Limb (tissue), 2 donors: Measurements from ENCODE around the gene ADAMTS9.
A peak's percentile ranks its signal among the peaks of the same experiment; 100 is the strongest.

ENCODE experiments used
- DNase-seq, 2 donors: peaks; one replicate each; pipeline ENCODE4 v3.0.0-alpha.2; 2016; ENCODE audit errors: extremely low spot score in 2 of 2

Gene ADAMTS9

DNA sequence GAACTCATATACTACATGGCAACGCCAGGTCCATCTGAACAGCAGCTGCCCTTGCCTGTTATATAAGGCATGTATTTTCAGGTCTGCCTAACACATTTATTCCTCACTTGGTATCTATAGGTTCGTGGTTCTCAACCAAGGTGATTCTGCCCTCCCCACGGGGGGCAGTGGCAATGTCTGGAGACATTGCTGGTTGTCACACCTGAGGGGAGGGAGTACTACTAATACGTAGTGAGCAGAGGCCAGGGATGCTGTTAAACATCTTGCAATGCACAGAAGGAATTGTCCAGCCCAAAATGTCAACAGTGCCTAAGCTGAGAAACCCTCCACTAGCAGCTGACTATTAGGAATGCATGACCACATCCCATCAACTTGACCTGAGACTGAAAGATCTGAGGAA lies 32.6 kb downstream of the ADAMTS9 start:
- DNase-seq: no peak

DNA sequence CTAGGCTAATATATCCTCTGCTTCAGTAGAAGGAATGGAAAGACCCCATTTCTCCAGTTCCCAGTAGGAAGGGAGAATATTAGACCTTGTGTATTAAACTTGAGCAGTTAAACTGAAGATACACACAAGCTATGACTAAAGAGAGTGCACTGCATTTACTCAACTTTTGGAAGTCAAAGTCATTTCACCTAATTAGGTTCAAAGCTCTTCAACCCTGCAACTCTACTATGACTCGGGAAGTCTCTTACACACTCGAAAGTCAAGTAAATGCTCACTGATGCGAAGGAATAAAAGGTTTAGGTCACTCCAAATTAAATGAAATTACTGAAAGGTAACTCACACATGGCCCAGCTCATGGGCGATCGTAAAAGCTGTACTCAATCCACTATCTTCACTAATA lies 33.8 kb downstream of the ADAMTS9 start:
- DNase-seq: no peak

DNA sequence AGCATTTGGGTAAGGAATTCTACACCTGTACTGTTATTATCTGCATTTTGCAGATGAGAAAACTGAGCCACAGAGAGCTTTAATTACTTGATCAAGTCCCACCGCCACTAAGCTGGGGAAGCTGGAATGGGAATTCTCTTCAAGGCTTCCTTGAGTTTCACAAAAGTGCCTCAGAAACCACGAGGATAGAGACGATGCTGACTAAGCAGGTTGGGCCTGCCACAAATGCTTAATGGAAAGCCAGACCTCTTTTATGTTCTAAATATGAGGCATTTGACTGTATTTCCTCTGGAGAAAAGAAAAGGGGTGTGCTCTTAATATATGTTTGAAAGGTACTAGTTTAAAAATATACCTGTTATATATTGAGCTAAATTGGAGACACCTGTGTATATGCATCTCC lies 34.7 kb downstream of the ADAMTS9 start:
- DNase-seq: no peak

DNA sequence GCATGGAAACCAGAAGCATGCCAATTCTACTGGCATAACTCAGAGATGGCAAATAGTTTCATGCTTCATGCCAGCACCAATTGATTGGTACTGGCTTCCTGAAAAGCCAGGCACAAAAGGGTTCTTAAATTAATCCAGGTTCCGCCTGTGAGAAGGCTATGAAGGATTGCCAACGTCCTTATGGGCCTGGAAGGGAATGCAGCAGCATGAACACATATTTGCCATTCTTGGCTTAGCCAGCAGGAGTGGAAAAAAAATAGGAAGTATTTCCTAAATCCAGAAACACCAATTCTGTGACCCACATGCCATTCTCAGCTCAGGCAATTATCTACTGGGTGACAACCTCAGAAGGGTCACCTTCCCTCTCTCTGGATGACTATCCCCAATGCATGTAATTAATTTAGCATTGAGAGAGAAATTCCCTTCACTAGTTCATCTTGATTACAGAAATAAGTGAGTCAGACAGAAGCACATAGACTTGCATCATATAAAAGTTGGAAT lies 36.0 kb downstream of the ADAMTS9 start:
- DNase-seq: peak in 1 of 2 donors; percentile 75

- peak in 1 of 2 donors; percentile 60 for DNase-seq
Observed at GRCh38 chr3:64651303-64651702, 36.5 kb downstream of the ADAMTS9 start.

DNA sequence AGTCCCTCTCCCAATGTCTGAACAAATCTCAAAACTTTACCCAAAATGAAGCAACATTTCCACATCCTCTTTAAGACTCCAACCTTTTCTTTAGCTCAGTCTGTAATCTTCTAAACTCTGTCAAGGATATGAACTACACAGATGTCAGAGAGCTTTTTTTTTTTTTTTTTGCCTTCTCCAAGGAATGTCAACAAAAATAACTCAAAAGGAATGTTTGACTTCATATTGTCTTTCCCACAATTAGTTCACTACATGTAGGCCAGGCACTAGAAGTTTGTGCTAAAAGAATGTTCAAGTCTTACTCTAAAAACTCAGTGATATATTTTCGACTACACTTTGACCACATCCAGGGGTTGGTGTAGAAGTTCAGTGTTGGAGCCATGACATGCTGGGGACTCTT lies 37.1 kb downstream of the ADAMTS9 start:
- no peak for DNase-seq

- DNase-seq: no peak
Observed at GRCh38 chr3:64650096-64650622, 37.6 kb downstream of the ADAMTS9 start.

GRCh38 chr3:64648927-64649906 lies 38.6 kb downstream of the ADAMTS9 start:
- DNase-seq: no peak

- no peak for DNase-seq
Observed at GRCh38 chr3:64647825-64648224, 40.0 kb downstream of the ADAMTS9 start.

GRCh38 chr3:64645243-64645642 lies 42.6 kb downstream of the ADAMTS9 start:
- no peak for DNase-seq

DNA sequence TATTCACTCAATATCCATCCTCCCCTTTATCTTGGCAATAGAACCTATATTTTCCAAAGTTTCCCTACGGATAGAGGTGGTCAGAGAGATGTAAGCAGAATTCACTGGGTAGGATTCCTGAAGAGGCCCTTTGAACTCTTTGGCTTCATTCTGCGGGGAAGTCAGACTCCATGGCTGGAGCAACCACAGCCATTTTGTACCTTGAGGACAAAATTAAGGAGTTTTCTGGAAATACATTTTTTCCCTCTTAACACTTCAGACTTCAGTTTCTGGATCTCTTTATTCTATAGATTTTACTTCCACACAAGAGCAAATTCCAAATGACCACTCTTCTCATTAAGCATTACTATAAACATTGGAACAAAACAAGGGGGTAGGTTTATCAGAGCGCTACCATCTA lies 43.3 kb downstream of the ADAMTS9 start:
- no peak for DNase-seq

- peak in 1 of 2 donors; percentile 34 for DNase-seq
Observed at GRCh38 chr3:64642327-64643151, 45.3 kb downstream of the ADAMTS9 start.

DNA sequence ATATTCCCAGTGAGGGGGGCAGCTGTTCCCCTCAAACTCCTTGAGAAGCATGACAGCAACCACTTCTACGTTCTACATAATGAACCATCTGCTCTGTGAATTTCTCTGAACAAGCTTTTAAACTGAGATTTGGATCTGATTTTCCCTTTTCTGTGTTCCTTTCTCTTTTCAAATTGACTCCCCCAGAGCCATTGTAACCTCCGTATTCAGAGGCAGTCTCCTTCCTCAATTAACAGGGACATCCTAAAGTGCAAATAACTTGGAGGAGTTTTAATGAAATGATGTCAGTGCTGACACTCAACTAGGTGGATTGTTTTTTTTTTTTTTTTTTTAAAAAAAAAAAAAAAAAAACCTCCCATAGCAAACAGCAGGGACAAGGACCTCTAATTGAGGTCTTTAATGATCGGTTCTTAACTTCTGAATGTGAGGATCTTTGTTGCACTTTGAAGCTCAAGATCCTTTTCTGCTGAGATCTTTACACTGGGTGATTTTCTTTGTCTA lies 48.8 kb downstream of the ADAMTS9 start:
- no peak for DNase-seq

- no peak for DNase-seq
Observed at GRCh38 chr3:64638511-64638910, 49.3 kb downstream of the ADAMTS9 start.

DNA sequence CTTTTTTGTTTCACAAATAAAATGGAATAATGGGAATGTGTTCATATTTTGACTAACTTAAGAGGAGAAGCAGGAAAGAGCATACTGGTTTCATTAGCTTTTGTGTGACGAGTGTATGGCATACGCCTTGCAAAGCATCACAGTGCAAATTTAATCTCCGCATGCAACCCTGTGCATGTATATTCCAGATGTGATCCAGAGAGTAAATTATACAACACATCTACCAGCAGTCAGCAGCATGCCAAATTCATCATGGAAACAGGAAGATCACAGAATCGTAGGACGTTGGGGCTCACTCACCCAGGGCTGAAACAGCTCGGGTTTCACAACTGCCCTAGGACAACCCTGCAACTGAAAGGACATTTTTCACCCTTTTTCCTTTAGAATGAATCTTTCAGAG lies 53.4 kb downstream of the ADAMTS9 start:
- DNase-seq: peak; percentile 42

DNA sequence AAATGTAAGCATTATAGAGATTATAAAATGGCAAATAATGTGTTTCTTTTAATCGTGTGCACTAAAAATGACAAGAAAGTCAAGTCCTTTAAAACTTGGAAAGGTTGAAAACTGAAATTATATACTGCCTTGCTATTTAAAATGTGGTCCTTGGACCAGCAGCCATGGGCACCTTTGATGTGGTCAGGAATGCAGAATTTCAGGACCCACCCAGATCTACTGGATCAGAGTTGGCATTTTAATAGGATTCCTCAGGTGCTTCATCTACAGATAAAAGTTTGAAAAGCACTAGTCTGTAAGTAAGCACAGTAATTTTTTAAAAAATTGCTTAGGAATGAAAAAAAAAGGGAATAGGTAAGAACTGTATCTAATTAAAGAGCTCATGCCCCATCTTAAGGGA lies 55.8 kb downstream of the ADAMTS9 start:
- no peak for DNase-seq

DNA sequence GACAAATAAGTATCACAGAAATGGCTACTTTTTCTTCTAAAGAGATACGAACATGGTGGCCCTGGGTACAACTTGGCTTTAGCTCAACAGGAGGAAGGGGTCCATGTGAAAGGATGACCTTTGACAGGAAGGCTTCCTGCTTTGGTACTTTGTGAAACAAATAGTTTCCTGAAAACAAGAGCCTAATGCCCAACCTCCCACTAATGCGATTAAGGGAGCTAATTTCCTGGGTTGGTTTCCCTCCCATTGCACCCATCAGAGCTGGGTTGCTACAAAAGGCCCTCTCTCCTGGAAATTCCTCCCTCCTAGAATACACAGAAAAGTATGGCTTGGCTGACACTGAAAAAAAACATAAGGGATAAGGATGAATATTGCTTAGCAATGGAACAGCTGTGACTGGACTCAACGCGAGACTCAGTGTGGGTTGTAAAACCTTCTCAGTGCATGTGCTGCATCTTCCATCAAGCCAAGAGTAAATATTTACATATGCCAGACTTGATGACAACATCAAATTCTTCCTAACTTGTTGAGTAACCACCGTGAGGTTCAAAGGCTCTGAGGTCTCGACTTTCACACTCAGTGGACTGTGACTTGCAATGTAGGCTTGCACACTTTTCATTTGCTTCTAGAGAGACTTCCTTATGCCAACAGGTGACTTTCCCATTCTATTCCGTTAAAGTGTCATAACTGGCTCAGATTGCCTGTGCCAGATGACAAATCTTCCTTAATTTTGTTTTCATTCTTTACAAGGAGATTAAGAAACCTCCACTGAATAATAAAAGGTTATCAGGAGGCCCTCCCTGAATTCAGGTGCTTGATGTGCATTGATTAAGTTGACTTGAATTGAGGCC lies 60.1 kb downstream of the ADAMTS9 start:
- DNase-seq: no peak

DNA sequence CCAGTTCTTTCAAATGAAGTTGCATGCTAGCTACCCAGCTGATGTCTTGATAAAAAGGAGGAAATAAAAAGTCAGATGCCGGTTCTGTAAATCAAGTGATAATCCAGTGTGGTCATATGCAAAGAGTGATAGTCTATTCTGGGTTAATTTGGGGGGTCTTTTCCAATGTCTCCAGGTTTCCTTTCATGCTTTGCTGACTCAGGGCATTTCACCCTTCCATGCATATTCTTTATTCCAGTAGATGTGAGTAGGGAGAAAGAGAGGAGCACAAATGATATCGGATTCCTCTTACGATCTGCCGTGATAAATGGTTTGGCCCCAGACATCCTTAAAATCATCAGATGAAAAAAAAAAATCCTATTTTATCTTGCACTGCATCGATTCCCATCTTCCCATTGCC lies 60.8 kb downstream of the ADAMTS9 start:
- DNase-seq: no peak

GRCh38 chr3:64625381-64625780 lies 62.4 kb downstream of the ADAMTS9 start:
- no peak for DNase-seq

DNA sequence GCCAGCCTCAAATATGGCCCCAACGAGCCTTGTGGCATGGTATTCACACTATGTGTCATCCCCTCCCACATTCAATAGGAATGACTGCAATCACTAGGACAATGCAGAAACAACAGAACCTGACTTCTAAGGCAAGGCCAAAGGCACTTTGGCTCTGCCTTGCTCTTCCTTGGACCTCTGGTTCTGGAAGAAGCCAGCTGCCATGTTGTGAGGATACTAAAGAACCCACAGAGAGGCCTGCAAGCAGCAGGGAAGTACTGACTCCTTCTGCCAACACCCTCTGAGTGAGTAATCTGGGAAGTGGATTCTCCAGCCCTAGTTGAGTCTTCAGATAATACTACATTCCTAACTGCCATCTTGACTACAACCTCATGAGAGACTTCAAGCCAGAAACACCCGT lies 64.7 kb downstream of the ADAMTS9 start:
- no peak for DNase-seq
